Hepatocyte (in vitro differentiated cells): ENCODE results near the gene OPA3.

Experiments used
- EZH2 ChIP-seq: fragments of 200-600 bp; sonication (generic); IDR thresholded peaks from 2 replicates; pipeline ENCODE4 v1.6.1; 2016; ENCODE audit warnings: antibody characterized with exemption, mild to moderate bottlenecking, borderline replicate concordance
- TF ChIP-seq, protein P1 (sequence below): fragments of 200-600 bp; sonication (generic); IDR thresholded peaks from 2 replicates; pipeline ENCODE4 v1.5.1; 2016; ENCODE audit warnings: antibody characterized with exemption, mild to moderate bottlenecking; ENCODE audit not compliant: poor library complexity

DNA sequence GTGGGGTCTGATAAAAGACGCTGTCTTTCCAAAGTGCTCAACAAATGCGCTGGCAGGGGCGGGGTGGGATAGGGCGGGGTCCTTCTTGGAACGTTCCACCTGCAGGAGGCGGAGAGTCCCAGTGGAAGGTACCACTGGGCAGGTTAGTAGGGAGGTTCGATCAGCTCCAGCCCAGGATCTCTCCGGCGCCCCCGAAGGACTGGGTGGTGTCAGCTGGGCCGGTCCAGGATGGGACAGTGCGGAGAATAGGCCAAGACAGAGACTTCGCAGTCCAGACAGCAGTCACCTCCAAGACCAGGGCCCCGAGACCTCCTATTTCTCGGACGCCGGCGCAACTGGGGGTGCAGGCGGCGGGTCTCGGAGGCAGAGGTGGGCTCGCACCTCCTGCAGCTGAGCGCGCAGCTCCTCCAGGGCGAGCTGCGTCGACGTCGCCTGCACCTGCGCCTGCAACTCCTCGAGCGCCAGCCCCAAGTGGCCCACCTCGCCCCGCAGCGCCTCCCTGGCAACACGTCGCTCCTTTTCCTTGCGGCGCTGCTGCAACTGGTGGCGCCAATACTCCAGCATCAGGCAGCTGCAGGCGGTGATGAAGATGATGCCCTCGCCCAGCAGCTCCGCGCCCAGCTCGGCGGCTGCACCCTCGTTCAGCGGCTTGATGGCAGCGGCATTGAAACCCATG is 55.7 kb downstream of the OPA3 start:
- TF ChIP-seq, protein P1, sequence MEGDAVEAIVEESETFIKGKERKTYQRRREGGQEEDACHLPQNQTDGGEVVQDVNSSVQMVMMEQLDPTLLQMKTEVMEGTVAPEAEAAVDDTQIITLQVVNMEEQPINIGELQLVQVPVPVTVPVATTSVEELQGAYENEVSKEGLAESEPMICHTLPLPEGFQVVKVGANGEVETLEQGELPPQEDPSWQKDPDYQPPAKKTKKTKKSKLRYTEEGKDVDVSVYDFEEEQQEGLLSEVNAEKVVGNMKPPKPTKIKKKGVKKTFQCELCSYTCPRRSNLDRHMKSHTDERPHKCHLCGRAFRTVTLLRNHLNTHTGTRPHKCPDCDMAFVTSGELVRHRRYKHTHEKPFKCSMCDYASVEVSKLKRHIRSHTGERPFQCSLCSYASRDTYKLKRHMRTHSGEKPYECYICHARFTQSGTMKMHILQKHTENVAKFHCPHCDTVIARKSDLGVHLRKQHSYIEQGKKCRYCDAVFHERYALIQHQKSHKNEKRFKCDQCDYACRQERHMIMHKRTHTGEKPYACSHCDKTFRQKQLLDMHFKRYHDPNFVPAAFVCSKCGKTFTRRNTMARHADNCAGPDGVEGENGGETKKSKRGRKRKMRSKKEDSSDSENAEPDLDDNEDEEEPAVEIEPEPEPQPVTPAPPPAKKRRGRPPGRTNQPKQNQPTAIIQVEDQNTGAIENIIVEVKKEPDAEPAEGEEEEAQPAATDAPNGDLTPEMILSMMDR, result peak; percentile 22
- TF ChIP-seq EZH2, result no peak
